Cardiac fibroblast (primary cell): ENCODE data around the gene TMEM259.

ENCODE experiments used
- DNase-seq, 2 donors: peaks; one replicate each; pipeline versions ENCODE4 v3.0.0 to v3.0.0-alpha.2; 2010; ENCODE audit warnings: low read depth in 2 of 2
- H3K4me3 ChIP-seq, 2 donors: replicated peaks in 1 of 2; 1 replicate in 1 of 2; 2 replicates in 1 of 2; pipeline ENCODE4 v1.5.1; 2011; ENCODE audit warnings: low read depth in 2 of 2, low read length in 2 of 2, mild to moderate bottlenecking in 2 of 2, moderate library complexity in 1 of 2
- TF ChIP-seq, protein P1 (sequence below): IDR thresholded peaks from one replicate; pipeline ENCODE4 v1.5.1; 2011; ENCODE audit warnings: low read depth, mild to moderate bottlenecking, low read length, inconsistent platforms

TMEM259 gene

DNA sequence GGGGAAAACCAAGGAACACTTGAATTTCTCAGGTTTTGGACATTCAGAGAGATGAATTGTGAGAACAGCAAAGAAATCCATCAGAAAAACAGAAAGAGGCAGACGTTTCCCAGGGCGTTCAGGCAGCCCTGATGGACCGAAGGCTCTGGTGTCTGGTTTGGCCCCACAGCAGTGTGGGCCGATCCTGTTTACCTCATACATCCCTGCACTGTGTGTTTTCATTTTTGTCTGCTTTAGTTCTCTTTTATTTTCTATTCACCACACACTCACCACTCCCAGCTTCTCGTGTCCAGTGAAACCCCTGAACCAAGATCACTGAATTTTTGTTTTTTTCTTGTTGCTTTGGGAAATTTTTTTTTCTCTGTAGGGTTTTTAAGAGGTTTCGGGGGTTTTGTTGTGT, 48.6 kb downstream of the TMEM259 start:
- no peak for DNase-seq
- TF ChIP-seq, protein P1, sequence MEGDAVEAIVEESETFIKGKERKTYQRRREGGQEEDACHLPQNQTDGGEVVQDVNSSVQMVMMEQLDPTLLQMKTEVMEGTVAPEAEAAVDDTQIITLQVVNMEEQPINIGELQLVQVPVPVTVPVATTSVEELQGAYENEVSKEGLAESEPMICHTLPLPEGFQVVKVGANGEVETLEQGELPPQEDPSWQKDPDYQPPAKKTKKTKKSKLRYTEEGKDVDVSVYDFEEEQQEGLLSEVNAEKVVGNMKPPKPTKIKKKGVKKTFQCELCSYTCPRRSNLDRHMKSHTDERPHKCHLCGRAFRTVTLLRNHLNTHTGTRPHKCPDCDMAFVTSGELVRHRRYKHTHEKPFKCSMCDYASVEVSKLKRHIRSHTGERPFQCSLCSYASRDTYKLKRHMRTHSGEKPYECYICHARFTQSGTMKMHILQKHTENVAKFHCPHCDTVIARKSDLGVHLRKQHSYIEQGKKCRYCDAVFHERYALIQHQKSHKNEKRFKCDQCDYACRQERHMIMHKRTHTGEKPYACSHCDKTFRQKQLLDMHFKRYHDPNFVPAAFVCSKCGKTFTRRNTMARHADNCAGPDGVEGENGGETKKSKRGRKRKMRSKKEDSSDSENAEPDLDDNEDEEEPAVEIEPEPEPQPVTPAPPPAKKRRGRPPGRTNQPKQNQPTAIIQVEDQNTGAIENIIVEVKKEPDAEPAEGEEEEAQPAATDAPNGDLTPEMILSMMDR = no peak
- H3K4me3 ChIP-seq = no peak overlapping the region

DNA sequence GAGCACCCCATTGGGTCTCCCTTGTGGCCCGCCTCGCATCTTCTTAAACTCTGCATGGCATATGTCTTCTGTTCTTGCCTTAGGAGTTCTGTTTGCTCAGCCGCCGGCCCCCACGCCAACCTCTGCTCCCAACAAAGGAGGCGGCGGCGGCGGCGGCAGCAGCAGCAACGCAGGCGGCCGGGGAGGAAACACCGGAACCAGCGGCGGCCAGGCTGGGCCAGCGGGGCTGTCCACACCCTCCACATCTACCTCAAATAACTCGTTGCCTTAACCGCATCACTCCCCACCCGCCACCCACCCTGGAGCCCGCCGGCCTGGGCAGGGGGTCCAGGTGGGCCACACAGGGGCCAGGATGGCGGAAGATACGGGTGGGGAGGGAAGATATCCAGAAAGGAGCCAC, 49.1 kb downstream of the TMEM259 start:
- no peak overlapping the region for H3K4me3 ChIP-seq
- no peak for DNase-seq
- TF ChIP-seq, protein P1 = no peak

- H3K4me3 ChIP-seq = no peak overlapping the region
- peak in 1 of 2 donors; percentile 33 for DNase-seq
- TF ChIP-seq, protein P1 = peak; percentile 63
Measured at GRCh38 chr19:970695-971094, 50.2 kb downstream of the TMEM259 start.

GRCh38 chr19:966485-967088, 54.3 kb downstream of the TMEM259 start:
- TF ChIP-seq, protein P1 = no peak
- no peak for DNase-seq
- no peak overlapping the region for H3K4me3 ChIP-seq

GRCh38 chr19:964761-965694, 55.9 kb downstream of the TMEM259 start:
- no peak overlapping the region for H3K4me3 ChIP-seq
- TF ChIP-seq, protein P1 = no peak
- DNase-seq = peak in 1 of 2 donors; percentile 44

- TF ChIP-seq, protein P1 = no peak
- no peak overlapping the region for H3K4me3 ChIP-seq
- DNase-seq = no peak
Measured at GRCh38 chr19:964116-964520, 56.8 kb downstream of the TMEM259 start.
